Mesothelial cell of epicardium (in vitro differentiated cells): ENCODE measurements around the gene NUBP2. TPM values are rescaled to one million over a fixed set of nuclear protein-coding genes. Genes with fewer than 3 reads are reported as not detected.
A peak's percentile ranks its signal among the peaks of the same experiment; 100 is the strongest.

ENCODE experiments used
- DNase-seq, 2 experiments: peaks; one replicate each; pipeline ENCODE4 v3.0.0; 2021; ENCODE audit warnings: low spot score in 2 of 2; ENCODE audit not compliant: unreplicated experiment in 2 of 2
- H3K27ac Mint-ChIP-seq: 2 replicates; pipeline ENCODE4 v1.8.0; 2021; ENCODE audit warnings: mixed read lengths
- H3K27me3 Mint-ChIP-seq: 2 replicates; pipeline ENCODE4 v1.8.0; 2021; ENCODE audit warnings: low read depth, mixed read lengths
- H3K36me3 Mint-ChIP-seq: 2 replicates; pipeline ENCODE4 v1.8.0; 2021; ENCODE audit warnings: mixed read lengths
- H3K4me1 Mint-ChIP-seq: 2 replicates; pipeline ENCODE4 v1.8.0; 2021; ENCODE audit warnings: mixed read lengths
- H3K4me3 Mint-ChIP-seq: 2 replicates; pipeline ENCODE4 v1.8.0; 2021; ENCODE audit warnings: mild to moderate bottlenecking, moderate library complexity, mixed read lengths
- H3K9me3 Mint-ChIP-seq: 2 replicates; pipeline ENCODE4 v1.8.0; 2021; ENCODE audit warnings: mixed read lengths
- total RNA-seq: library from RNA; stranded (reverse); gene quantifications from 3 replicates; pipeline ENCODE4 v1.2.1, GENCODE V29; 2021
- TF ChIP-seq, protein P1 (sequence below): fragments of 200-600 bp; sonication (generic); IDR thresholded peaks from one replicate; pipeline ENCODE4 v1.5.0; 2021; ENCODE audit warnings: antibody characterized with exemption; ENCODE audit not compliant: unreplicated experiment

Gene NUBP2
- total RNA-seq, 1 donor from 2014 or later = 63.6 TPM

DNA sequence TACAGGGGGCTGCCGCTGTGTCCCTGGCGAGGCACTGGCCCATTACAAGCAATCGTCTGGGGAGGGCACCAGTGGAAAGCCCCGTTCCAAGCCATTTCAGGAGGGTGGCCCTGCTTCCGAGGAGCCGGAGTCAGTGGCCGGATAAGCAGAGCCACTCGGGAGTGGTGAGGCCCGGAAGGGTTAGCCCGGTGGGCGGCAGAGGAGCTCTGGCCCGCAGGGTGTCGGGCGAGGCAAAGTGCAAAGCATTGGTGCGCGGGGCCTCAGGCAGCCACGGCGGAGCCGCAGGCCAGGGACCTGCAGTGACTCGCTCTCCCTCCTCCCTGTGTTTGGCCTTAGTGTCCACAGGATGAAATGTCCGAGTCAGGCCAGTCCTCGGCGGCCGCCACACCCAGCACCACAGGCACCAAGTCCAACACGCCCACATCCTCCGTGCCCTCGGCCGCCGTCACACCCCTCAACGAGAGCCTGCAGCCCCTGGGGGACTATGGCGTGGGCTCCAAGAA, 36.0 kb upstream of the NUBP2 start:
- DNase-seq = no peak
- TF ChIP-seq, protein P1, sequence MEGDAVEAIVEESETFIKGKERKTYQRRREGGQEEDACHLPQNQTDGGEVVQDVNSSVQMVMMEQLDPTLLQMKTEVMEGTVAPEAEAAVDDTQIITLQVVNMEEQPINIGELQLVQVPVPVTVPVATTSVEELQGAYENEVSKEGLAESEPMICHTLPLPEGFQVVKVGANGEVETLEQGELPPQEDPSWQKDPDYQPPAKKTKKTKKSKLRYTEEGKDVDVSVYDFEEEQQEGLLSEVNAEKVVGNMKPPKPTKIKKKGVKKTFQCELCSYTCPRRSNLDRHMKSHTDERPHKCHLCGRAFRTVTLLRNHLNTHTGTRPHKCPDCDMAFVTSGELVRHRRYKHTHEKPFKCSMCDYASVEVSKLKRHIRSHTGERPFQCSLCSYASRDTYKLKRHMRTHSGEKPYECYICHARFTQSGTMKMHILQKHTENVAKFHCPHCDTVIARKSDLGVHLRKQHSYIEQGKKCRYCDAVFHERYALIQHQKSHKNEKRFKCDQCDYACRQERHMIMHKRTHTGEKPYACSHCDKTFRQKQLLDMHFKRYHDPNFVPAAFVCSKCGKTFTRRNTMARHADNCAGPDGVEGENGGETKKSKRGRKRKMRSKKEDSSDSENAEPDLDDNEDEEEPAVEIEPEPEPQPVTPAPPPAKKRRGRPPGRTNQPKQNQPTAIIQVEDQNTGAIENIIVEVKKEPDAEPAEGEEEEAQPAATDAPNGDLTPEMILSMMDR = no peak
- no peaks in the 10 kb centered on the region for H3K27me3 Mint-ChIP-seq
- peak overlapping the region; percentile 92 for H3K27ac Mint-ChIP-seq
- peaks cover 6% of the 10 kb centered on the region for H3K36me3 Mint-ChIP-seq
- H3K4me1 Mint-ChIP-seq = peaks cover 12% of the 10 kb centered on the region
- H3K4me3 Mint-ChIP-seq = no peak overlapping the region
- H3K9me3 Mint-ChIP-seq = no peaks in the 10 kb centered on the region

DNA sequence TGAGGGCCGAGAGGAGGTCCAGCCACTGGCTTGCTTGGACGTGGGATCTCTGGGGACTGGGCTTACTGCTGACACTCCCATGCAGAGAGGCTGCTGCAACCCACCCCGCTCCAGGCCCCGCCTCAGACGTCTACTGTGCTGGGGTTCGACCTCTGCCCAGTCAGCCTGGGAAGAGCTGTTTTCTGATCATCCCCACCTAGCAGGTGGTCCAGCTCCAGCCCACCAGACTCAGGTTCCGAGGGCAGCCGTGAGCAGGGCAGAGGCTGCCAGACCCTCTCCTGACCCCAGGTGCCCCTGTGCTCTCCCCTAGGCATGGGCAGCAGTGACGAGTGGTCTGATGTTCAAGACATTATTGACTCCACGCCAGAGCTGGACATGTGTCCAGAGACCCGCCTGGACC, 34.8 kb upstream of the NUBP2 start:
- DNase-seq = no peak
- H3K27me3 Mint-ChIP-seq = no peaks in the 10 kb centered on the region
- peaks cover 12% of the 10 kb centered on the region for H3K4me1 Mint-ChIP-seq

DNA sequence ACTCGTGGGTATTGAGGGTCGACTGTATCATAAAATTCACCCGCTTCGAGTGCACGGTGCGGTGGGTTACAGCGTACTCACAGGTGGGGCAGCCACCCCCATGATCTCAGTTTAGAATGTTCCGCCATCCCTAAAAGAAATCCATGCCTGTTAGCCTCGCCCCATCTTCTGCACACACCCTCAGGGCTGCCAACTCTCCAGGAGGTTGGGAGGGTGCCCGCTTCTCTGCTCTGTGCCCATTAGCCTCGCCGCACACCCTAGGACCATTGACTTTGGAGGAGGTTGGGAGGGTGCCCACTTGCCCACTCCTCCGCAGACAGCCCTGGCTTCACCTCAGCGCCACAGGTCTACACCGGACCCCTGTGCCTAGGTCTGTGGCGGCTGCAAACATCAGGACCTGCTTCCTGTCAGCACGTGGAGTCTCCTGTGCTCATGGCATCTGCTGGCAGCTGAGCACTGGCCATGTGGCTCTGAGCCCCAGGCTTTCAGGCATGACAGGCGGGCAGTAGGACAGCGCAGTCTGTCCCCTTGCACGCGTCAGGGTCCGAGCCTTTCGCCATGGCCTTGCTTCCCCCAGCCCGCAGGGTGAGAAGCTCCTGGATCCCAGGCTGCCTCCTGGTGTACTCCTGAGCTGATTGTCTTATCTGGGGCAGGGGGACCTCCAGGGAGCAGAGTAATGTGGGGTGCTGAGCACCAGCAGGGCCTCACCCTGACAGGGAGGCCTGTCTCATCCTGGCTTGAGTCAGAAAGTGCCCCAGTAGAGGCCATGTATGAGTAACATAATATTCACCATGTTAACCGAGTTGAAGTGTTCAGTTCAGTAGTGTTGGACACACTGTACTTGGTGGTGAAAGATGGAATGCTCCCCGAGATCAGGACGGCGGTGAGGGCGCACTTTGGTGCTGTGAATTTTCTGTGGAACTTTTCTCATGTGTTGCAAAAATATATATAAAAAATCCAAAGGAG, 33.3 kb upstream of the NUBP2 start:
- Mint-ChIP-seq H3K27ac (no peak overlapping the region), H3K27me3 (no peaks in the 10 kb centered on the region), H3K4me1 (peaks cover 12% of the 10 kb centered on the region), H3K9me3 (no peaks in the 10 kb centered on the region), H3K36me3 (peaks cover 8% of the 10 kb centered on the region), H3K4me3 (no peak overlapping the region)
- TF ChIP-seq, protein P1 = no peak
- no peak for DNase-seq

More for the DNA sequence above, 34.8 kb upstream of the NUBP2 start:
- no peaks in the 10 kb centered on the region for H3K9me3 Mint-ChIP-seq
- peaks cover 8% of the 10 kb centered on the region for H3K36me3 Mint-ChIP-seq
- TF ChIP-seq, protein P1 = no peak
- H3K27ac Mint-ChIP-seq = no peak overlapping the region
- H3K4me3 Mint-ChIP-seq = no peak overlapping the region

DNA sequence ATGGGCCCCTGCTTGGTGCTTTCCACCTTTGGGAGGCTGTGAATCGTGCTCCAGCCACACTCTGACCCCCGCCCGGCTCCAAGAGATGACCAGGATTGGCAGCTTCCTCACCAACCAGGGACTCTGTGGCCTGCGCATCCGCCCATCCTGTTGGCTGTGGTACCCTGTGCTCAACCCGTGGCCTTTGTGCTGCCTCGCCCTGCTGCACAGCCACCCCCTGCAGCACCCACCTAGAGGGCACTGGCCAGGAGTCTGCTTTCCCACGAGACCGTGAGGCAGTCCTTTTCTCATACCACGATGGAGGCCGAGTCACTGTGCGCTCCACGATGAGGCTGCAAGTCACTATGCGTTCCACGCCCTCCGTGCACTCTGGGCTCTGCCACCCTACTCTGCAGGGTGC, 30.8 kb upstream of the NUBP2 start:
- Mint-ChIP-seq H3K27me3 (no peaks in the 10 kb centered on the region), H3K36me3 (peaks cover 7% of the 10 kb centered on the region), H3K27ac (no peak overlapping the region), H3K4me1 (no peaks in the 10 kb centered on the region), H3K9me3 (no peaks in the 10 kb centered on the region), H3K4me3 (no peak overlapping the region)
- no peak for DNase-seq
- TF ChIP-seq, protein P1 = no peak

DNA sequence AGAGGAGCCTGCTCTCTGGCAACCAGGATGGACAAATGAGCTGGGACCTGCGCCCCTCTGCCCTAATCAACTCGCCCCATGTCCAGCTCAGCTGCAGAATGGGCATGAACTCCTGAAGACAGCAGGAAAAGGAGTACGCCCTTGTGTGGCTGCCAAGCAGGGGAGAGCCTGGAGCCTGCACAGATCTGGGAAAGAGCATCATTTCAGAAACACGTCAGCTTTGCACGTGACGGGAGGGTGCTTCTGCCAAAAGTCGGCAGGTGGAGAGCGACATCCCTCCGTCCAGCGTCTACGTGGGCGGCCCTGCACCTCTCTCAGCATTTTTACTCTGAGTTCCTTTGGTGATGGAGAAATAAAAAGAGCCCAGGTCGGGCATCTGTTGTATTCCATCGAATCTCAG, 29.9 kb upstream of the NUBP2 start:
- Mint-ChIP-seq H3K4me1 (no peaks in the 10 kb centered on the region), H3K36me3 (peaks cover 7% of the 10 kb centered on the region), H3K9me3 (no peaks in the 10 kb centered on the region), H3K27me3 (no peaks in the 10 kb centered on the region), H3K27ac (no peak overlapping the region), H3K4me3 (no peak overlapping the region)
- TF ChIP-seq, protein P1 = no peak
- DNase-seq = no peak
